ENCODE measurements around the gene PAQR8. TPM values are rescaled to one million over a fixed set of nuclear protein-coding genes. Genes with fewer than 3 reads are reported as not detected.
"Not testable (repeated sequence)": the region's sequence is repeated elsewhere in the genome, so short reads cannot be mapped to it uniquely, and the experiment has no call there.

PAQR8 gene
- total RNA-seq, 1 donor from 2014 or later = 2.6 TPM

DNA sequence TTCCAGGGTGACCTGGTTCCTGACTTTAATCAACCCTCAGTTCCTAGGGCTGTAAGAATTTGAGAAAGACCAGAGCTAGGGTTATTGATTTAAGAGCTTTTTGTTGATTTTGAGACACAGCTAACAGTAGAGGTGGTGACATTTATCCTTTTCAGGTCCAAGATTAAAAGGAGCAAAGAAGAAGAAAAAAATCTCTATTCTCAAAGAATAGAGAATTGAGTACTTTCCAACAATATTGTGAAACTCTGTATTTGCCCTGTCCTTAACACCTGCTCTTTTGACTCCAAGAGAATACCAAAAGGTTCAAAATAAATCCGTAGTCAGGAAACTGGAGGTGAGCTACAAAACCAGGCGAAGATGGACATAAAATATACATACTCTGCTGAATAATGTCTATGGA, 7.3 kb downstream of the PAQR8 start:
- intact Hi-C loops (cut with DNase I) = no loop called here
- no peak for ATAC-seq (ENCODE audit: poor library complexity)
- no peak for DNase-seq

DNA sequence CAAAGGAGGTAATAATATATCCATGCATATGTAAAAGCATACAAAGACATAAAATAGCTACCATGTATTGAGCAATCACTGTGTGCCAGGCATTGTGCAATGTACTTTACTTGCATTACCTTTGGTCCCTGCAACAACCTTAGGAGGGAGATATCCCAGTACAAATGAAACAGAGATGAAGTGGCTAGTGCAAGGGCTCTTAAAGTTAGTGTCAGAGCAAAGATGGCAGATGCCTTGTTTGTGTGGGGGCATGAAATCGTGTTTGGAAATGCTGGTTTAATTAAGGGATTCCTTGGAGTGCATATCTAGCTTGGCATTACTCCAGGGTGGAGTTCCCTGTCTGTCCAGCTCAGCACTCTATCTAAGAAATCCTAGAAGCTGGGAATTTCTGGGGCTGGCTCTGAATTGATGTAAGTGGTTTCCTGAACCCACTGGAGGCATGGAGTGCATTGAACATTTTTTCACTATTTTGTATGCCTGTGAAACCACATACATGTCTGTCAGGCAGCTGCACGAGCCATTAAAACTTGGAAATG, 9.8 kb downstream of the PAQR8 start:
- intact Hi-C loops (cut with DNase I) = no loop called here
- ATAC-seq (ENCODE audit: poor library complexity) (no peak), DNase-seq (no peak)

DNA sequence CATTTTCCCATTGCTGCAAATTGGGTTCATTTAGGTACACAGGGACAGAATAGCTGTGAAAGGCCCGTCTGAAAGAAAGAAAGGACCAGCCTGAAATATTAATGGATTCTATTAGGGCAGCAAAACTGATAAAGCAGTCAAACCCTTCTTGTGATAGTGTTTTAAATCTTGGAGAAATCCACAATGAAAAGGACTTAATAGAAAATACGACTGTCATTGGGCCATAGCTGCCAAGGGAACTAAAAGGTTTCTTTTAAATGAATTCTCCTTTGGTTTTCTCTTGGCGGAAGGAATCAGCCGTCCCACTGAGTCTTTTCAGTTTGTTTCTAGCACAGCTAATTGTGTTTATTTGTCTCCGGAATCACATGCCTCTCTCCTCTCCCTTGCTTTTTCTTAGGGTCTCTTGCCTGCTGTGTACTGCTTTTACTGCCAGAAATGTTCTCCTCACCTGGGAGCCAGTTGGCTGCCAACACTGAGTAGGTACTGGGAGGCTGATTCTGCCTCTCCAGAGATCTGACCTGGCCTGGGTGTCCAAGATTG, 11.3 kb downstream of the PAQR8 start:
- no peak for DNase-seq
- intact Hi-C loops (cut with DNase I) = no loop called here
- no peak for ATAC-seq (ENCODE audit: poor library complexity)

DNA sequence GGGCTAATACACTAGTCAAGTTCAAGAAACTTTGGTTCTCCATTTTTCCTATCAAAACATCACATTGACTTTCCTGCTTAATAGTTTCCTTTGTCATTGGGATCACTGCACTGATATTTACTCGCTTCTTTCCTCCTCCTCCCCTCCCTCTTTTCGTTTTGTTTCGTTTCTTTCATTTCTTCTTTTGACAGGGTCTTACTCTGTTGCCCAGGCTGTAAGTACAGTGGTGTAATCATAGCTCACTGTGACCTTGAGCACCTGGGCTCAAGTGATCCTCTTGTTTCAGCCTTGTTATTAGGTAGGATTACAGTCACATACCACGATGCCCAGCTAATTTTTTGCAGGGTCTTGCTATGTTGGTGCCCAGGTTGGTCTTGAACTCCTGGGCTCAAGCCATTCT, 12.3 kb downstream of the PAQR8 start:
- ATAC-seq (ENCODE audit: poor library complexity) (no peak), DNase-seq (no peak)
- intact Hi-C loops (cut with DNase I) = no loop called here

DNA sequence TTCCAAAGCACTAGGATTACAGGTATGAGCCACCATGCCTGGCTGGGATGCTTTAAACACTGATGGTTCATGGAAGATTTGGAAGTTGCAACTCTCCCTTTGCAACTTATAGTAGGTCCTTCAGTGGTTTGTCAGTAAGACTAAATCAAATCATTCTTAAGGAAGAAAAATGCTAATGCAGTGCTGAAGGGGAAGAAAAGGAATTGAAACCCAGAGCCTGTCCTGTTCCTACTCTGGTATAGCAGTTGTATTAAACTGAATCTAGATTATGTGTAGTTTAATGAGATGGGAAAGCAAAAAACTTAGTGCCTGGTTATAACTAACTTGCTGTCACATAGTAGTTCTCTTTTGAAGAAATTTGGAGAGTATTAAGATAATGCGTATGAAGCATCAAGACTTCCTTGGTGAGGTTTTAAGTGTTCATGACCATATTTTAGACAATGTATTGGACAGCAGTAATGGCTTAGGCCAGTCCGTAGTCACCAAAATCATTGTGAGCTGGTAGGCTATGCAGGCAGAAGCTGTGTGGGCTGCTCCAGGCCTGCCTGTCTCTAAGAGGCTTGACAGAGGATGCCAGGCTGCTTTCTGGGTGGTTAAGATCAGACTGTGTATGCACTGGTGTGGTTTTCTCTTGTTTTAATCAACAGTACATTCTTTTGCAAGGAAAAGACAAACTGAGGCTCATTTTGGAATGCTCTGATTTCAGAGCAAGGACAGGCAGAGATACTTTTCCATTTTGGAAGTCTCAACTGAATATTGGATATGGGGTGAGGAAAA, 14.0 kb downstream of the PAQR8 start:
- DNase-seq (no peak), ATAC-seq (ENCODE audit: poor library complexity) (peak; percentile 27)
- intact Hi-C loops (cut with DNase I) = no loop called here

DNA sequence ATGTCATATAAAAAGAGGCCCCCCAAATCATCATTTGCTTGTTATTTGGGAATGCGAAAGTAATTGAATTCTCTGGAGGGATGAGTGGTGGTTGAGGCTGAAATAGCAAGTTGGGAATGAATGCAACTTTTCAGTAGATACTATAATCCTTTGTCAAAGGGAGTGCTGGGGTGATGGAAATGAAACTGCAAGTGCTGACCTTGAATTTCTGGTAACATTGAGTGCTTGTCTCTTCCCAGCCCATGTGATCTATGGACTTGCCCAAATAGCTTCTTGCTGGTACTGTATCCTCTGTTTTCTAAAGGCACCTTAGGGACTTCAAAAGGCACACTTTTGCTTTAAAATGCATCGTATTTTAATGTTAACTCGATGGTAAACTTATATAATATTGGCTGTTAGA, 14.8 kb downstream of the PAQR8 start:
- peak; percentile 81 for ATAC-seq (ENCODE audit: poor library complexity)
- no peak for DNase-seq
- intact Hi-C loops (cut with DNase I) = no loop called here

DNA sequence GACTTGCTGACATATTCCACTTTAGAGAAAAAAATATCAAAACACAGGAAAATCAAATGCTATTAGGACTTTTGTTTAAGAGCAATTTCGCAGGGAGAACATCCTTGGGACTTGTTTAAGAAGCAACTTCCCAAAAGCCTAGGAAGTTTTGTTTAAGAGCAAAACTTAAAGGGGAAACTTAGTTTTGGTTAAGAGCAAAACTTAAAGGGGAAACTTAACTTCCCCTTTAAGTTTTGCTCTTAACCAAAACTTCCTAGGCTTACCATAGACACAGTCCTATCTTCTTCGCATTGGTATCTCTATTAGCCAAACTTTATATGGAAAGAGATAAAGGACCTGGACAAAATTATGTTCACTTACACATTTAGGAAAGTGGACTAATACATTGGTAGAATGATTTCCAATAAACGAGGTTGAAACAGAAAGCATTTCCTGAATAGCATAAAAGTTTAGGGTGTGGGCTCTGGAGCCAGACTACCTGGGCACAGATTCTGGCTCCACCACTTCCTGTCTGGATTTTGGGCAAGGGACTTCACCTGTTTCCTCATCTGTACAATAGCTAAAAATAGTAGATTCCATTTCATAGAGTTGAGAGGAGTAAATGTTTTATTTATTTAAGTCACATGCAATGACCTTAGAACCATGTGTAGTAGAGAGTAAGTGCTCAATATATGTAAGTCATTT, 15.7 kb downstream of the PAQR8 start:
- ATAC-seq (ENCODE audit: poor library complexity) (no peak), DNase-seq (no peak)

DNA sequence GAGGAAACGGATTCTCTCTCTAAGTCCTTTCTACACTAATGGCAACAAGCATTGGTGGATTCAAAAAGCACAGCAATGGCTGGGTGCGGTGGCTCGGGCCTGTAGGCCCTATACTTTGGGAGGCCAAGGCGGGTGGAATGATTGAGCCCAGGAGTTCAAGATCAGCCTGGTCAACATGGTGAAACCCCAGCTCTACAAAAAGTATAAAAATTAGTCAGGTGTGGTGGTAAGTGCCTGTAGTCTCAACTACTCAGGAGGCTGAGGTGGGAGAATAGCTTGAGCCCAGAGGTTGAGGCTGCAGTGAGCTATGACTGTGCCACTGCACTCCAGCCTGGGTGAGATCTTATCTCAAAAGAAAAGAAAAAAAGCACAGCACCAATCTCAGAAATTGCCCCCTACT, 19.3 kb downstream of the PAQR8 start:
- intact Hi-C loops (cut with DNase I) = no loop called here
- no peak for DNase-seq
- ATAC-seq (ENCODE audit: poor library complexity) = no peak

More for the DNA sequence above, 15.7 kb downstream of the PAQR8 start:
- intact Hi-C loops (cut with DNase I) = no loop called here

DNA sequence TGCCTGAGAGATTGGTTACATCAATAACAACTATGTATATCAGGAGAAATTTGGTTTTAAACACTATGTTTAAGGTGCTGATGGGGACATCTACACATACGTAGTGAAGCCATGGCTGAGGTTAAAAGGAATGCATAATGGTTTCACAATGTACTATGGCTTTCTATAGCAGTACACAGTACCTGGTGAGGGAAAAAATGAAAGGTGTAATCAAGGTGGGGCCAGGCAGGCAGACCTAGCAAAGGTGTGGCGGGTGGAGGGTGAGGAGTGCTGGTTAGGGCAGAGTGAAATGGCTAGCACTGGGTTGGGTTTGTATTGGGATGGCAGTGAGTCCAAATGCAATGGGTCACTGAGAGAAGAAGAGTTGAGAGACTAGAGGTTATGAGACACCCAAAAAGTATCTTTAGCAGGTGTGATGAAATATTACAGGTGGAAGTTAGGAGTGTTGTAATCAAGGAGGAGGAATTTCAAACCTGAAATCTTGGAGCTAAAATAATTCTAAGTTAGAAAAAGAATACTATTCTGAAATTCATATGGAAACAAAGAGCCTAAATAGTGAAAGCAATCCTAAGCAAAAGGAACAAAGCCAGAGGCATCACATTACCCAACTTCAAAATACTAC, 22.3 kb downstream of the PAQR8 start:
- DNase-seq = no peak
- intact Hi-C loops (cut with DNase I) = no loop called here
- no peak for ATAC-seq (ENCODE audit: poor library complexity)

DNA sequence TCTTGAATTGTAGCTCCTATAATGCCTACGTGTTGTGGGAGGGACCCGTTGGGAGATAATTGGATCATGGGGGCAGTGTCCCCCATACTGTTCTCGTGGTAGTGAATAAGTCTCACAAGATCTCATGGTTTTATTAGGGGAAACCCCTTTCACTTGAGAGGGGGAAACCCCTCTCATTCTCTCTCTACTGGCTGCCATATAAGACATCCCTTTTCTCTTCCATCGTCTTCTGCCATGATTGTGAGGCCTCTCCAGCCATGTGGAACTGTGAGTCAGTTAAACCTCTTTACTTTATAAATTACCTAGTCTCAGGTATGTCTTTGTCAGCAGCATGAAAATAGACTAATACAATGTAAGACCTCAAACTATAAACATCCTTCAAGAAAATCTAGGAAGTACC, 23.1 kb downstream of the PAQR8 start:
- ATAC-seq (ENCODE audit: poor library complexity) (no peak), DNase-seq (no peak)
- intact Hi-C loops (cut with DNase I) = no loop called here

DNA sequence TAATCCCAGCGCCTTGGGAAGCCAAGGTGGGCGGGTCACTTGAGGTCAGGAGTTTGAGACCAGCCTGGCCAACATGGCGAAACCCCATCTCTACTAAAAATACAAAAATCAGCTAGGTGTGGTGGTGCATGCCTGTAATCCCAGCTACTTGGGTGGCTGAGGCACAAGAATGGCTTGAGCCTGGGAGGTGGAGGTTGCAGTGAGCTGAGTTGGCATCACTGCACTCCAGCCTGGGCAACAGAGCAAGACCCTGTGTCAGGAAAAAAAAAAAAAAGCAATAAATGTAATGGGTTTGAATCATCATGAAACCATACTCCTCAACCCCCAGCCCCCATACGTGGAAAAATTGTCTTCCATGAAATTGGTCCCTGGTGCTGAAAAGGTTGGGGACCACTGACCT, 26.2 kb downstream of the PAQR8 start:
- intact Hi-C loops (cut with DNase I); ATAC-seq (ENCODE audit: poor library complexity); DNase-seq: not testable (repeated sequence)

DNA sequence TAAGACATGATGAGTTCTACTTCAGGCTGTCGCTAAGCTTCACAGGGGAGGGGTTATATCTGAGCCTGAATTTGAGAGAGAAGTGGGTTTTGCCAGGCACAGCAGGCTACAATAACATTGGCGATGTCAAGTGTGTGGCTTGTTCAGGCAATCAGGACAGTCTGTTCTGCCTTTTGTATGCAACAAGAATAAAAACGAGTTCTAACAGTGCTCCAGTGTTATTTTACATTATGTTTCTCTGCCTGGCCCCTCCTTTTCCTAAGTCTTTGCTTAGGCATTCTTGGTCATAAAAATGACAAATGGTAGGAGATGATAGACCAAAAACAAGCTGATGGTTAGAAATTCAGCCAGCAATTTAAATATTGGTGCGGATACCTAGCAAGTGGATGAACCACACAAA, 26.8 kb downstream of the PAQR8 start:
- DNase-seq = no peak
- no peak for ATAC-seq (ENCODE audit: poor library complexity)
- intact Hi-C loops (cut with DNase I) = no loop called here

DNA sequence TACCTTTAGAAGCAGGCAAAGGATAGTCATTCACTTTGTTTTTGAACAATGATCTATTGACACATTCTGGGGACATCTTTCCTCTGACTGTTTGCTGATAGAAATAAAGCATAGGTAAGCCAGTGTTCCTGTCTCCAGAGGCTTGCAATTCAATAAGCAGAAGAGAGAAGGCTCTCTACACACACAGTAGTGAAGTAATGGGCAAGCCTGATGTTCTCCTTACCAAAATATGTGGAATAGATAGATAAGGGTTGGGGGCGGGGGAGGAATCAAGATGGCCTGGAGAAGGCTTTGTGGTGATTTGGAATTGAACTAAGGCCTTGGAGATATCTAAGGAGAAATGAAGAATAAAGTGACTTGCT, 27.3 kb downstream of the PAQR8 start:
- ATAC-seq (ENCODE audit: poor library complexity) (peak; percentile 15), DNase-seq (no peak)
- intact Hi-C loops (cut with DNase I) = no loop called here

DNA sequence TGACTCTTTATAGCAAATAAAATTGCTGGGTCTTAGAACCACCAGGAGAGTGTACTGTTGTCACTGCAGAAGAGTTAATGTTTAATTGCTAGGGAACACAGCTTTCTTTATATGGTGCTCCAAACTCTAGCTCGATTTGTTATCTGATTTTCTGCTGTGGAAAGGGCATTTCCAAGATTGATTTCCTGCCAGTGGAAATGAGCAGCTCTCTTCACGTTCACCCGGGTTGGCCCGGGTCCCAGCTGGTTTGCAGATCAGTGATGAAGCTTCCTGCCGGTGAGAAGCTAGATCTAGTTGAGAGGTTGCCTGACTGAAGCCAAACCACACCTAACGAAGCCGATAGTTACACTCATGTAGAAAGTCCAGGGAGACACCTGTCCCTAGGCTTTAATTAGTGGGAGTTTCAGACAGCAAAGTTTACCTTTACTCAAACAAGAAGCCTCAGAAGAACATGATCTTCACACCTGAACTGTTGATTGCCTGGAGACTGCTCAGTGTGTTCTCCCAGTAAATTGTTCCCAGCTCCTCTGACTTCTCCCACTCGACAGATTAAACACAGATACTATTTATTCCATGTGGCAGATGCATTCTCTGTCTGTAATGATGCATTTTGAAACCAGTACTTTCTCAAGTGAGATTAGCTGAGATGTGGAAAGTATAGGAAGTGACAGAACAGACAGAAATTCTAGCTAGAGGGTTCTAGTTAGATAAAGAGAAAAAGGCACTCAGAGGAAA, 27.8 kb downstream of the PAQR8 start:
- intact Hi-C loops (cut with DNase I) = no loop called here
- peak; percentile 62 for ATAC-seq (ENCODE audit: poor library complexity)
- peak; percentile 61 for DNase-seq

DNA sequence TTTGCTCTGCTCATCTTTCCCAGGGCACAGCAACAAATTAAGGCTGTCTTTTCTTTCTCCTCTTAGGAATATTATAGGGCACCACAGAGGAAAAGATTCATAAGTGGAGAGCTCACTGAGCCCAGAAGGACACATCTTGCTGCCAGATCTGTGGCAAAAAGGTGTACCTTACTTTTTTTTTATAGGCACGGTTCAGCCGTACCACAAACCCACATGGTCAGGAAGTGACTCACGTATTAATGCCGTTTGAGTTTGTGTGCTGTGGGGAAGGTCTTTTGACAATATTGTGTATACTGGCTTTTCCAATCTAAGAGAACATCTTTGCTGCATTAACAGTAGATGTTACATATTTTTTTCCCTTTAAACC, 28.4 kb downstream of the PAQR8 start:
- DNase-seq (no peak), ATAC-seq (ENCODE audit: poor library complexity) (no peak)
- intact Hi-C loops (cut with DNase I) = no loop called here

DNA sequence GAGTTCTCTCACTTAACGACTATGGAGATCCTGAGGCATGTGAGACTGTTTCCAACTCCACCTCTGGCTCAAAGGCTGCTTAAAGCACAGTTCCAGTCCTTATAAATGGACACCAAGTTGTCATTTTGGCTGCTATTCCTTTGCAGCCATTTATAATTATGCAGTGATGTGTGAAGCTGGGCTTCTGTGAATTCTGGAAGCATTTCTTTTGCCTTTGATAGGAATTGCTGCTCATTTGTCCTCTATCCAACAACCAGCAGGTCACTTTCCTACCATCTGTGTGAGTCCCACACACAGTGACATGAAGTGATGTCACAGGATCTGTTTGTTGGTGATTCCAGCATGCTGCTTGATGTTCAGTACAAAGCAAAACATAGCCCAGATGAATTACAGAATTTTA, 29.6 kb downstream of the PAQR8 start:
- intact Hi-C loops (cut with DNase I) = no loop called here
- no peak for ATAC-seq (ENCODE audit: poor library complexity)

DNA sequence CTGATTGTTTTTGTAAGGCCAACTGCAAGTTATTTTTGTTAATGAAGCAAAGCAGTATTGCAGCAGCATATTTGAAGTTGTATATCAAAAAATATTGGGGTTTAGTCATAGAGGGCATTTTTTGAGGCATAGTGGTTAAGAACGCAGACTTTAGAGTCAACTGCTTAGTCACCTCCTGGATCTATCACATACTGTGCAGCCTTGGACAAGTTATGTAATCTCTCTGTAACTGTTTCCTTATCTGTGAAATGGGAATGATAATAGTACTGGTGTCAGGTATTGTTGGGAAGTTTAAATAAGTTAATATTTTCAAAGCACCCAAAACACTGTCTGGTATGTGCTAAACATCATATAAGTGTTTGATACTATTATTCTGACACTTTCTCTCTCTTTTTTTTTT, 31.0 kb downstream of the PAQR8 start:
- ATAC-seq (ENCODE audit: poor library complexity) (no peak), DNase-seq (no peak)
- intact Hi-C loops (cut with DNase I) = no loop called here

More for the DNA sequence above, 29.6 kb downstream of the PAQR8 start:
- no peak for DNase-seq

DNA sequence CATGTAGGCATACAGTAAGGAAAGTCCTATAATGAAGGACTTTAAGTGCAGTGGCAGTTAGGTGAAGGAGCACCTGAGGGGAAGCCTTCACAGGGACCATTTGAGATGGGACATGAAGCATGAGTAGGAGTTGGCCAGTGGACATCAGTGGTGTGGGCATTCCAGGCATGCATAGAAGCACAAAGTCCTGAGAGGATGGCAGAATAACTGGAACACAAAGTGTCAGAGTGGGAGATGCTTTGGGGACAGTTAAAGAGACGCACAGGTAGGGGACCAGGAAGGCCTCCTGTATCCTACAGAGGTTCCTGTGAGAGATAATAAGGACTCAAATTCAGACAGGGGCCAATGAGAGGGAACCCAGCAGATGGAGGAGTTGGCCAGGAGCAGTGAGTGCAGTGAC, 31.8 kb downstream of the PAQR8 start:
- ATAC-seq (ENCODE audit: poor library complexity) = no peak
- intact Hi-C loops (cut with DNase I) = no loop called here

DNA sequence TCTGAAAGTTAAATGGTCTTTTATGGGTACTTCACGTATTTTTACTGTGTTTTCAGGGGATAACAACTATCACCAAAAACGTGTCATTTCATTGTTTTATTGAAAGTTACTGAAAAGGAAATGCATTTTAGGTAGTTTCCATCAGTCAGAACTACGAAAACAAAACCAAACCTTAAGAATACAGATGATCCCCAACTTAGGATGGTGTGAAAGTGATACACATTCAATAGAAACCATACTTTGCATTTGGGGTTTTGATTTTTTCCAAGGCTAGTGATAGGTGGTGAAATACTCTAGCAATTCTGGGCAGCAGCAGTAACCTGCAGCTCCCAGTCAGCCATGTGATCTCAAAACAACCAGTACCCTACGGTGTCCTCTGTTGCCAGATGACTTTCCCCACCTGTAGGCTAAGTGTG, 32.3 kb downstream of the PAQR8 start:
- ATAC-seq (ENCODE audit: poor library complexity) (no peak), DNase-seq (no peak)
- intact Hi-C loops (cut with DNase I) = no loop called here

More for the DNA sequence above, 31.8 kb downstream of the PAQR8 start:
- DNase-seq = no peak
